Heart right ventricle (tissue), 16 donors: ENCODE measurements around the gene PLEKHH1. TPM values are rescaled to one million over a fixed set of nuclear protein-coding genes. Genes with fewer than 3 reads are reported as not detected.

ENCODE experiments used
- ATAC-seq, 8 donors: fragments of 200-7000 bp; cut with Tn5 transposase; one replicate each; pipeline ENCODE4 v1.9.1; 2020; ENCODE audit warnings: mild to moderate bottlenecking in 8 of 8, moderate library complexity in 8 of 8, moderate number of reproducible peaks in 1 of 8
- DNase-seq, 2 donors: peaks; one replicate each; pipeline ENCODE4 v3.0.0-alpha.2; 2020
- H3K27ac ChIP-seq, 10 donors: fragments of 200-600 bp; sonication (generic) in 2 of 10; one replicate each; pipeline versions ENCODE4 v1.5.0 to v1.8.0; 2020 to 2022; ENCODE audit warnings: mild to moderate bottlenecking in 3 of 10
- H3K27me3 ChIP-seq, 7 donors: fragments of 200-600 bp; one replicate each; pipeline ENCODE4 v1.8.0; 2021 to 2022; ENCODE audit warnings: mild to moderate bottlenecking in 2 of 7
- H3K36me3 ChIP-seq, 9 donors: fragments of 200-600 bp; sonication (generic) in 1 of 9; one replicate each; pipeline versions ENCODE4 v1.5.0 to v1.8.0; 2020 to 2022; ENCODE audit warnings: mild to moderate bottlenecking in 2 of 9
- H3K4me1 ChIP-seq, 9 donors: fragments of 200-600 bp; sonication (generic) in 1 of 9; one replicate each; pipeline versions ENCODE4 v1.5.0 to v1.8.0; 2020 to 2022; ENCODE audit warnings: mild to moderate bottlenecking in 4 of 9
- H3K4me3 ChIP-seq, 10 donors: fragments of 200-600 bp; sonication (generic) in 2 of 10; one replicate each; pipeline versions ENCODE4 v1.5.0 to v1.8.0; 2020 to 2022; ENCODE audit warnings: mild to moderate bottlenecking in 7 of 10, moderate library complexity in 2 of 10
- H3K9me3 ChIP-seq, 11 donors: fragments of 200-600 bp in 10 of 11; sonication (generic) in 2 of 11; one replicate each; pipeline versions ENCODE4 v1.5.0 to v1.8.0; 2013 to 2022; ENCODE audit warnings: mild to moderate bottlenecking in 2 of 11, control low read depth in 1 of 11, moderate library complexity in 1 of 11
- WGBS, 2 donors: extraction: QIAGEN DNeasy Blood & Tissue Kit; methylation state at CpG; one replicate each; pipeline ENCODE4 v1.1.7; 2013; ENCODE audit warnings: inconsistent platforms in 1 of 2; 5-methylcytosine and 5-hydroxymethylcytosine counted together
- intact Hi-C, 10 donors: fragments of 100-400 bp; cut with DNase I; formaldehyde crosslinking; loops; one replicate each; pipeline versions ENCODE4 v1.11.1 to v1.14.2; 2022
- polyA plus RNA-seq, 2 donors: library from polyadenylated mRNA; stranded (reverse); fragments of 200-250 nt; gene quantifications; one replicate each; pipeline ENCODE4 v1.2.3, GENCODE V29; 2013
- total RNA-seq, 10 donors: library from RNA; stranded (reverse); fragmentation: NEBNext Ultra II Directional in 3 of 10; extraction: Animal tissue kit (Norgen Biotek cat#: 25700) in 3 of 10; gene quantifications; one replicate each; pipeline versions ENCODE4 v1.2.1 to v1.2.4, GENCODE V29; 2021 to 2023
- TF ChIP-seq, protein P1 (sequence below), 9 donors: fragments of 200-600 bp; sonication (generic) in 2 of 9; IDR thresholded peaks; one replicate each; pipeline versions ENCODE4 v1.5.0 to v1.8.0; 2021 to 2022; ENCODE audit warnings: antibody characterized with exemption in 9 of 9, mild to moderate bottlenecking in 5 of 9, moderate library complexity in 1 of 9
- donor health status: Arrhythmogenic right ventricular cardiomyopathy.
- donor health status: ischemic (EF 13 %, LVEDD 7.1; RV severe dilation, severe dysfunction).
- donor health status: healthy with polysubstance abuse.
- donor health status: DM: no; HTN: yes; CAD: no.
- donor health status: DM: no; HTN: no; CAD: no.
- donor health status: ischemic (EF 25% LVEDD 6.9; RV normal size, moderate dysfunction).
- donor health status: ischemic (EF 25% LVEDD 5.7; RV mildly dilated, moderate dysfunction).
- donor health status: healthy.
- donor health status: DM: yes; HTN: yes; CAD: no.
- donor health status: Ischemic cardiomyopathy.
- donor health status: ischemic (EF 35%, LVEDD 5.7; RV mildly dilated, moderate dysfunction).
- donor health status: nonischemic (EF 11% LVEDD 7.7; RV severe dilation, severe dysfunction).
- donor health status: DM: yes; HTN: yes; CAD: no.
- donor health status: PGD.
- donor health status: ischemic (EF 29% LVEDD 5.4; RV normal size, mild dysfunction).
- donor health status: nonischemic (EF 23%, LVEDD 6.1; RV moderate dilation, normal function).

Gene PLEKHH1
- total and polyA plus RNA-seq, 12 donors, result 1.7 to 14.8 (median 3.7) TPM

DNA sequence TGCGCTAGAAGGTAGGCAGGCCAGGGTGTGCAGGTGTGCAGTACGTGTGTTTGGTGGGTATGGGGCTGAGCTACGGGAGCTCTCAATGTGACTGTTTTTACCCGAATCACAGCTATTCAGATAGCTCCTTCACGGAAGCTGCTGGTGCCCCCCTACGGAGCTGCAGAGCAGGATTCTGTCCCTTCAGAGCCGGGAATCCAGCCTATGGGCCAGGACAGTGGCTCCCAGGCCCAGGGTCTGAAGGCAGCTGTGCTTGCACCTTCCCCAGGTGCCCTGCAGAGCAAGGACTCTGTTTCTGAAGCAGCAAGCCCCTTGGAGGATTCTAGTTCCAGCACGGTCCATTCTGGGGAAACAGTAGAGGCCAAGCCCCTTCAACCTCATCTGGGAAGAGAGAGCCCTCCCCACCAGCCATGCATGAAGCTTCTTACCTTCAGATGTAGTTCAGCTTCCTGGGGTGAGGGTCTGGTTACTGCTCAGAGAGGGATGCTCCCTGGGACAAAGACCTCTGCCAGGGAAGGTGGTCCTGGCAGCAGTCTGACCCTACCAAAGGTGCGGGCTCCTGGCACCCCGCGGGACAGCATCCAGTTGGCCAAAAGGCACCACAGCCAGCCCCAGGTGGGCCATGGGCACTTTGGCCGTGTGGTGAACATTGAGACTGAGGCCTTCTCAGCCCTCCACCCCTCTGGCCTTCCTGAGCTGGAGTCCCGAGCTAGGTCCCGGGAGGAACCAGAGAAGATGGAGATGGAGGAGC lies 29.1 kb downstream of the PLEKHH1 start:
- Histone ChIP-seq H3K9me3 (no peaks in the 10 kb centered on the region), H3K4me3 (no peak overlapping the region), H3K4me1 (no peaks in the 10 kb centered on the region), H3K36me3 (no peaks in the 10 kb centered on the region), H3K27ac (no peak overlapping the region), H3K27me3 (no peaks in the 10 kb centered on the region)
- TF ChIP-seq, protein P1, sequence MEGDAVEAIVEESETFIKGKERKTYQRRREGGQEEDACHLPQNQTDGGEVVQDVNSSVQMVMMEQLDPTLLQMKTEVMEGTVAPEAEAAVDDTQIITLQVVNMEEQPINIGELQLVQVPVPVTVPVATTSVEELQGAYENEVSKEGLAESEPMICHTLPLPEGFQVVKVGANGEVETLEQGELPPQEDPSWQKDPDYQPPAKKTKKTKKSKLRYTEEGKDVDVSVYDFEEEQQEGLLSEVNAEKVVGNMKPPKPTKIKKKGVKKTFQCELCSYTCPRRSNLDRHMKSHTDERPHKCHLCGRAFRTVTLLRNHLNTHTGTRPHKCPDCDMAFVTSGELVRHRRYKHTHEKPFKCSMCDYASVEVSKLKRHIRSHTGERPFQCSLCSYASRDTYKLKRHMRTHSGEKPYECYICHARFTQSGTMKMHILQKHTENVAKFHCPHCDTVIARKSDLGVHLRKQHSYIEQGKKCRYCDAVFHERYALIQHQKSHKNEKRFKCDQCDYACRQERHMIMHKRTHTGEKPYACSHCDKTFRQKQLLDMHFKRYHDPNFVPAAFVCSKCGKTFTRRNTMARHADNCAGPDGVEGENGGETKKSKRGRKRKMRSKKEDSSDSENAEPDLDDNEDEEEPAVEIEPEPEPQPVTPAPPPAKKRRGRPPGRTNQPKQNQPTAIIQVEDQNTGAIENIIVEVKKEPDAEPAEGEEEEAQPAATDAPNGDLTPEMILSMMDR (IDR thresholded peaks at IDR 0.05), result no peak
- no peak for DNase-seq
- no peak for ATAC-seq
- 87 to 89% methylated on average over 14 of the region's 14 CpGs for WGBS, 2 donors
- intact Hi-C loops, result loop anchor here in 1 of 10 donors (5.0 kb wide), 1 partner anchor 125 kb away; no protein-coding TSS in a partner anchor

DNA sequence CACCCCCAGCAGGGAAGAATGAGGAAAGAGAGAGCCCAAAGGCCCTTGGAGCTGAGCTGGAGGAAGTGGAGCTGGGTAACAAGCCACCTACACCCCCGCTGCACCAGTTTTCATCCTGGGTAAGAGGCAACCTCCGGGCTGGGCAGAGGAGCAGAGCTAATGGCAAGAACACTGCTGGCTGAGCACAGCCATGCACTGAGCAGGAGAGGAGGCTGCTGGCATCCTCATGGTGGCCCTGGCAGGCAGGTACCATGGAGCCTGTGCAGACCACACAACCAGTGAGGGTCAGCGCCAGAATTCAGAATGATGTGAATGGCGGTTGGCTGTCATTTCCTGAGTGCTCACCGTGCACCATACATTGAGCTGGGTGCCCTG lies 29.7 kb downstream of the PLEKHH1 start:
- H3K4me3 ChIP-seq, result no peak overlapping the region
- H3K36me3 ChIP-seq, result no peaks in the 10 kb centered on the region
- no peaks in the 10 kb centered on the region for H3K27me3 ChIP-seq
- WGBS, 2 donors, result 88 to 96% methylated on average over 5 of the region's 5 CpGs
- no peak for DNase-seq
- intact Hi-C loops, result loop anchor here in 1 of 10 donors (5.0 kb wide), 1 partner anchor 125 kb away; no protein-coding TSS in a partner anchor
- no peak overlapping the region for H3K27ac ChIP-seq
- TF ChIP-seq, protein P1 (IDR thresholded peaks at IDR 0.05), result no peak
- no peaks in the 10 kb centered on the region for H3K9me3 ChIP-seq
- ATAC-seq, result no peak
- H3K4me1 ChIP-seq, result no peaks in the 10 kb centered on the region

DNA sequence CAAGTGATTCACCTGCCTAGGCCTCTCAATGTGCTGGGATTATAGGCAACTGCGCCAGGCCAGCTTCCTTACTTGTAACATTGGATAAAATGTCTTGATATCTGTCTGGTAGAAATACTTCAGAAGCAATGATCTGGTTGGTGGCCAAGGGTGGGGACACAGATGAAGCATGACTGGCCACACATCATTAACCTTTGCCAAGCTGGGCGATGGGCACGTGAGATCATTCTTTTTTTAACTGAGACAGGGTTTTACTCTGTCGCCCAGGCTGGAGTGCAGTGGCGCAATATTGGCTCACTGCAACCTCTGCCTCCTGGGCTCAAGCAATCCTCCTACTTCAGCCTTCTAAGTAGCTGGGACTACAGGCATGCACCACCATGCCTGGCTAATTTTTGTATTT lies 31.1 kb downstream of the PLEKHH1 start:
- H3K27ac ChIP-seq, result no peak overlapping the region
- WGBS, 2 donors, result 87 to 89% methylated on average over 5 of the region's 5 CpGs
- no peak for DNase-seq
- H3K4me1 ChIP-seq, result no peaks in the 10 kb centered on the region
- no peak for ATAC-seq
- intact Hi-C loops, result loop anchor here in 1 of 10 donors (5.0 kb wide), 1 partner anchor 127 kb away; no protein-coding TSS in a partner anchor
- no peak overlapping the region for H3K4me3 ChIP-seq
- no peaks in the 10 kb centered on the region for H3K27me3 ChIP-seq
- no peaks in the 10 kb centered on the region for H3K9me3 ChIP-seq
- H3K36me3 ChIP-seq, result no peaks in the 10 kb centered on the region
- TF ChIP-seq, protein P1 (IDR thresholded peaks at IDR 0.05), result no peak

DNA sequence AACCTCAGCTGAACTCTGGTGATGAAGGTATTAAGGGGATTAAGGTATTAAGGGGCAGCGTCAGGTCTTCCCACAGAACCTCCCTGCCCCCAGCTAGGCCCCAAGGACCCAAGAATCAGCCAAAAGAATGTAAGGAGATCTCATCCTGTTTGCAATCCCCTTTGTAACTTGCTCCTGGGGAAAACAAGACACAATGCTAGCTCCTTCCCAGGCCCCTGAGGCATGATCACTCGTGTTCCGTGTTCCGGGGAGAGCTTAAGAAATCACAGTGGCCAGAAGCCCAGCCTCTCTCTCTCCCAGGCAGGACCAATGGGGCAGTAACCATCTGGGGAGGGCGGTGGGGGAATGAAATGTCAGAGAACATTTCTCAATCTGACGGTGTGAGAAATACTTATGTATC lies 33.8 kb downstream of the PLEKHH1 start:
- TF ChIP-seq, protein P1 (IDR thresholded peaks at IDR 0.05), result no peak
- Histone ChIP-seq H3K27ac (no peak overlapping the region), H3K4me3 (no peak overlapping the region), H3K9me3 (no peaks in the 10 kb centered on the region), H3K4me1 (no peaks in the 10 kb centered on the region), H3K27me3 (no peaks in the 10 kb centered on the region), H3K36me3 (no peaks in the 10 kb centered on the region)
- 78 to 89% methylated on average over 6 of the region's 6 CpGs for WGBS, 2 donors
- ATAC-seq (no peak), DNase-seq (no peak)
- intact Hi-C loops, result loop anchor here in 3 of 10 donors (5.0 kb wide), 1 partner anchor 40 kb away; no protein-coding TSS in a partner anchor
